ENCODE results near the gene TRIM48.
"Not testable (repeated sequence)": the region's sequence is repeated elsewhere in the genome, so short reads cannot be mapped to it uniquely, and the experiment has no call there.

The TRIM48 gene

GRCh38 chr11:55261855-55262254 lies at the start of gene TRIM48:
Gene TRIM48 (plus strand): TSS chr11:55262155. CDS start chr11:55262268, 113 bp downstream.
- not testable (repeated sequence) for DNase-seq (ENCODE audit: low spot score)

GRCh38 chr11:55238316-55238715 lies 23.6 kb upstream of the TRIM48 start:
- not testable (repeated sequence) for DNase-seq (ENCODE audit: low spot score)

- no peak for DNase-seq (ENCODE audit: low spot score)
These were observed 1.1 kb downstream of the TRIM48 start for GRCh38 chr11:55263081-55263480.

Data from COLO829 (cell line).